Mesangial cell (primary cell): ENCODE data around the gene EHMT1. TPM values are rescaled to one million over a fixed set of nuclear protein-coding genes. Genes with fewer than 3 reads are reported as not detected.

Experiments used
- total RNA-seq: library from RNA; depleted of rRNA; stranded (reverse); fragments of >200 nt; gene quantifications from 2 replicates; pipeline ENCODE4 v1.2.3, GENCODE V29; 2015

The EHMT1 gene
- total RNA-seq, result 60.5 and 64.4 TPM in 2 replicates

GRCh38 chr9:137618105-137619067, at the start of gene EHMT1:
TSS of gene EHMT1 (plus strand) at chr9:137619005. CDS start at chr9:137619029, 24 bp downstream.

GRCh38 chr9:137578518-137579258, 40.1 kb upstream of the EHMT1 start, which contains the start of gene DPH7:
TSS of gene DPH7 (minus strand) at chr9:137578925. CDS start at chr9:137578777, 148 bp downstream.

GRCh38 chr9:137590469-137591383, 28.1 kb upstream of the EHMT1 start, which contains the start of gene ZMYND19:
TSS of gene ZMYND19 (minus strand) at chr9:137590512. CDS start at chr9:137590263, 249 bp downstream.

GRCh38 chr9:137605121-137606004, 13.4 kb upstream of the EHMT1 start, which contains the start of gene ARRDC1:
TSS of gene ARRDC1 (plus strand) at chr9:137605686. CDS start at chr9:137605718, 32 bp downstream.

GRCh38 chr9:137877506-137878122, 258.8 kb downstream of the EHMT1 start, which contains the start of gene CACNA1B:
TSS of gene CACNA1B (plus strand) at chr9:137877782. CDS start at chr9:137877934, 152 bp downstream.

Other genes with a start within 250 kb of the EHMT1 start
- 5.4 and 22.3 TPM in 2 replicates for gene EXD3, start 195.8 kb upstream of the EHMT1 start, total RNA-seq
- 0.33 and 2.3 TPM in 2 replicates for gene NOXA1, start 195.6 kb upstream of the EHMT1 start, total RNA-seq
- gene ENTPD8, start 177.6 kb upstream of the EHMT1 start, total RNA-seq, result 0.38 TPM in 1 of 2 replicates, not detected in the other
- 41.9 and 92.3 TPM in 2 replicates for gene NSMF, start 159.7 kb upstream of the EHMT1 start, total RNA-seq
- gene PNPLA7, start 68.6 kb upstream of the EHMT1 start, total RNA-seq, result 0.16 and 2.3 TPM in 2 replicates
- 74.4 and 98.6 TPM in 2 replicates for gene MRPL41, start 67.1 kb upstream of the EHMT1 start, total RNA-seq
- gene DPH7, start 40.1 kb upstream of the EHMT1 start, total RNA-seq, result 28.9 and 31.1 TPM in 2 replicates
- gene ZMYND19, start 28.5 kb upstream of the EHMT1 start, total RNA-seq, result 16.5 and 30.6 TPM in 2 replicates
- 42.5 and 59.8 TPM in 2 replicates for gene ARRDC1, start 13.3 kb upstream of the EHMT1 start, total RNA-seq